Measurements from ENCODE around the gene PHGDH. TPM values are rescaled to one million over a fixed set of nuclear protein-coding genes. Genes with fewer than 3 reads are reported as not detected.

PHGDH gene
- total RNA-seq, 1 donor from 2014 or later, result 371 TPM

DNA sequence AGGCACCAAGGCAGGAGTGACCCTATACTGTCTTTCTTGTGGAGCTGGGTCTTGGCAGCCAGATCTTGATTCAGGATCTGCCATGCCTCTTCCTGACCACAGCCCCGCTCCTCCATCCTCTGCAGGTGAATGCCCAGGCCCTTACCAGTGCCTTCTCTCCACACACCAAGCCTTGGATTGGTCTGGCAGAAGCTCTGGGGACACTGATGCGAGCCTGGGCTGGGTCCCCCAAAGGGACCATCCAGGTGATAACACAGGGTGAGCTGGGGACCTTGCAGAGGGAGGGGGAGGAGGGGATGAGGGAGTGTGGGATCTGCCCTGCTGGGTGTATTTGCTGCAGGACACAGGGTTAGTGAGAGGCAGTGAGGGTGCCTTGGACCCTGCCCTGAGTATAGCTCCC, 28.5 kb downstream of the PHGDH start:
- peaks cover 54% of the 10 kb centered on the region for H3K36me3 Mint-ChIP-seq (ENCODE audit: low read depth, unreplicated experiment)
- peaks cover 10% of the 10 kb centered on the region for H3K36me3 ChIP-seq (ENCODE audit: insufficient read depth, low read length)
- no peaks in the 10 kb centered on the region for H3K79me2 ChIP-seq (ENCODE audit: insufficient read depth, low read length)
- H3K9me3 ChIP-seq (ENCODE audit: insufficient read depth, low read depth, low read length), result no peaks in the 10 kb centered on the region
- no peak for TF ChIP-seq EZH2 (IDR thresholded peaks at IDR 0.05; ENCODE audit: insufficient read depth, low read length)
- no peak for TF ChIP-seq CTCF (IDR thresholded peaks at IDR 0.05; ENCODE audit: insufficient read depth, low read depth, low read length)
- H3K27ac ChIP-seq (ENCODE audit: low read depth, low read length), result no peak overlapping the region
- peaks cover 6% of the 10 kb centered on the region for H4K20me1 ChIP-seq (ENCODE audit: insufficient read depth, low read length)
- FAIRE-seq, result no peak
- no peaks in the 10 kb centered on the region for H3K9me3 Mint-ChIP-seq (ENCODE audit: unreplicated experiment)
- DNase-seq (ENCODE audit: low read depth), result no peak
- H3K9ac ChIP-seq (ENCODE audit: low read length), result no peak overlapping the region
- H3K27me3 ChIP-seq (ENCODE audit: insufficient read depth, low read length), result no peaks in the 10 kb centered on the region
- peaks cover 33% of the 10 kb centered on the region for H3K4me1 Mint-ChIP-seq (ENCODE audit: low read depth, unreplicated experiment)
- peaks cover 3% of the 10 kb centered on the region for H3K4me1 ChIP-seq (ENCODE audit: insufficient read depth, low read length)
- H2AFZ ChIP-seq (ENCODE audit: low read depth, low read length), result no peak overlapping the region
- H3K27me3 Mint-ChIP-seq (ENCODE audit: low read depth, unreplicated experiment), result no peaks in the 10 kb centered on the region
- H3K4me2 ChIP-seq (ENCODE audit: low read length), result no peak overlapping the region
- H3K27ac Mint-ChIP-seq (ENCODE audit: unreplicated experiment), result no peak overlapping the region
- H3K4me3 Mint-ChIP-seq (ENCODE audit: unreplicated experiment), result no peak overlapping the region
- H3K4me3 ChIP-seq (ENCODE audit: insufficient read depth, low read depth, low read length), result no peak overlapping the region

DNA sequence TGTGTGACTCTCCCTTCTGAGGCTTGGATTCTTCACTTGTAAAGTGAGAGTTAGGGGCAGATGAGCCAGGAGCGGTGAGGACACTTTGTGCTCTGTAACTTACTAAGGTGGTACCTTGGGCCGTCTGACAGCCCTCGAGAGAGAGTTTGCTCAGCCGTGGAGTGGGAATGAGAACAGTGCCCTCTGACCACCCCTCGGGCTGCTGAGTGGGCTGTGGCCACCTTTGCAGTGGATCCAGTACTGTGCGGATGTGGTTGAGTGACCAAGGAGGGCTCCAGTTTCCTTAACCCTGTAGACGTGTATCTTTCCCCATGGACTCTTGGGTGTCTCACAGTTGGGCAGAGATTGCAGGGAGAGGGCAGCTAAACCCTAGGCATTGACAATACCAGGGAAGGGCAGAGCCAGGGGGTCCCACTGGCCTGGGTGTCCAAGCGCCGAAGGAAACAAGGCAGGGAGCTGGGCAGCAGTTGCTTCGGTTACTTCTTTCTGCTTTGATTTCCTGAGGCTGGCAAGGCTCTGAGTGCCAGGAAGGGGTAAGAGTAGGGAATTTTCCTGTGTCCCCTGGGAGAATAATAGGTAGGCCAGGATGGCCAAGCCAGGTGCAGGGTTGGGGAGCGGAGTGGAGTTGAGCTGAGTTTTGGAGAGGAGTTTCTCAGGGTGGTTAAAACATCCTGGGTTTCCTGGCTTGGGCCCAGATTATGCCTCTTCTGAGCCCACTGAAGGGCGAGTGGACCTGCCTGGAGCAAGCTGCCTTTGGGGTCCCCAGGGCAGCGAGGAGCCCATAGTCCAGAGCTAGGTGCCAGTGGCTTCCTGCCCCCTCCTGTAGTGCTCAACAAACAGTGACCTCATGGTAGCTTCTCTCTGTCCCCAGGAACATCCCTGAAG, 29.4 kb downstream of the PHGDH start:
- peaks cover 52% of the 10 kb centered on the region for H3K36me3 Mint-ChIP-seq (ENCODE audit: low read depth, unreplicated experiment)

GRCh38 chr1:119742202-119742601, 30.5 kb downstream of the PHGDH start:
- H3K36me3 Mint-ChIP-seq (ENCODE audit: low read depth, unreplicated experiment), result peaks cover 44% of the 10 kb centered on the region
- H3K27ac Mint-ChIP-seq (ENCODE audit: unreplicated experiment), result peak overlapping the region; percentile 80
- Histone ChIP-seq H3K9me3 (ENCODE audit: insufficient read depth, low read depth, low read length) (no peaks in the 10 kb centered on the region), H3K79me2 (ENCODE audit: insufficient read depth, low read length) (no peaks in the 10 kb centered on the region), H3K27me3 (ENCODE audit: insufficient read depth, low read length) (no peaks in the 10 kb centered on the region), H4K20me1 (ENCODE audit: insufficient read depth, low read length) (no peaks in the 10 kb centered on the region), H3K36me3 (ENCODE audit: insufficient read depth, low read length) (peaks cover 3% of the 10 kb centered on the region), H3K4me3 (ENCODE audit: insufficient read depth, low read depth, low read length) (no peak overlapping the region), H2AFZ (ENCODE audit: low read depth, low read length) (no peak overlapping the region), H3K4me1 (ENCODE audit: insufficient read depth, low read length) (peaks cover 3% of the 10 kb centered on the region), H3K4me2 (ENCODE audit: low read length) (no peak overlapping the region), H3K9ac (ENCODE audit: low read length) (no peak overlapping the region), H3K27ac (ENCODE audit: low read depth, low read length) (no peak overlapping the region)
- H3K9me3 Mint-ChIP-seq (ENCODE audit: unreplicated experiment), result no peaks in the 10 kb centered on the region
- DNase-seq (ENCODE audit: low read depth) (peak; percentile 20), FAIRE-seq (no peak)
- H3K4me1 Mint-ChIP-seq (ENCODE audit: low read depth, unreplicated experiment), result peaks cover 29% of the 10 kb centered on the region
- no peak for TF ChIP-seq EZH2 (IDR thresholded peaks at IDR 0.05; ENCODE audit: insufficient read depth, low read length)
- no peak for TF ChIP-seq CTCF (IDR thresholded peaks at IDR 0.05; ENCODE audit: insufficient read depth, low read depth, low read length)
- H3K27me3 Mint-ChIP-seq (ENCODE audit: low read depth, unreplicated experiment), result no peaks in the 10 kb centered on the region
- no peak overlapping the region for H3K4me3 Mint-ChIP-seq (ENCODE audit: unreplicated experiment)

More for the DNA sequence above, 29.4 kb downstream of the PHGDH start:
- H3K27ac ChIP-seq (ENCODE audit: low read depth, low read length), result no peak overlapping the region
- TF ChIP-seq EZH2 (IDR thresholded peaks at IDR 0.05; ENCODE audit: insufficient read depth, low read length), result no peak
- Mint-ChIP-seq H3K4me3 (ENCODE audit: unreplicated experiment) (no peak overlapping the region), H3K27me3 (ENCODE audit: low read depth, unreplicated experiment) (no peaks in the 10 kb centered on the region), H3K4me1 (ENCODE audit: low read depth, unreplicated experiment) (peaks cover 33% of the 10 kb centered on the region), H3K27ac (ENCODE audit: unreplicated experiment) (no peak overlapping the region), H3K9me3 (ENCODE audit: unreplicated experiment) (no peaks in the 10 kb centered on the region)
- H3K27me3 ChIP-seq (ENCODE audit: insufficient read depth, low read length), result no peaks in the 10 kb centered on the region
- H3K4me1 ChIP-seq (ENCODE audit: insufficient read depth, low read length), result peaks cover 3% of the 10 kb centered on the region
- peaks cover 5% of the 10 kb centered on the region for H3K36me3 ChIP-seq (ENCODE audit: insufficient read depth, low read length)
- H3K9me3 ChIP-seq (ENCODE audit: insufficient read depth, low read depth, low read length), result no peaks in the 10 kb centered on the region
- no peak for FAIRE-seq
- peaks cover 5% of the 10 kb centered on the region for H4K20me1 ChIP-seq (ENCODE audit: insufficient read depth, low read length)
- DNase-seq (ENCODE audit: low read depth), result no peak
- no peak overlapping the region for H3K9ac ChIP-seq (ENCODE audit: low read length)
- no peak overlapping the region for H2AFZ ChIP-seq (ENCODE audit: low read depth, low read length)
- H3K79me2 ChIP-seq (ENCODE audit: insufficient read depth, low read length), result no peaks in the 10 kb centered on the region
- no peak overlapping the region for H3K4me3 ChIP-seq (ENCODE audit: insufficient read depth, low read depth, low read length)
- no peak overlapping the region for H3K4me2 ChIP-seq (ENCODE audit: low read length)

All from astrocyte (in vitro differentiated cells and primary cell).